Stimulated activated CD8-positive, alpha-beta memory T cell treated with anti-CD3 and anti-CD28 coated beads, Interleukin-4, amount 100 ng/mL, for 24 hours (primary cell): Measurements from ENCODE around the gene SNX21.

Experiments
- DNase-seq: peaks from one replicate; pipeline ENCODE4 v3.0.0-alpha.2; 2020; ENCODE audit warnings: low read depth

Gene SNX21

GRCh38 chr20:45882469-45883099, 49.0 kb downstream of the SNX21 start:
- no peak for DNase-seq

- DNase-seq = no peak
Observed at GRCh38 chr20:45883100-45883469, 49.5 kb downstream of the SNX21 start.

DNA sequence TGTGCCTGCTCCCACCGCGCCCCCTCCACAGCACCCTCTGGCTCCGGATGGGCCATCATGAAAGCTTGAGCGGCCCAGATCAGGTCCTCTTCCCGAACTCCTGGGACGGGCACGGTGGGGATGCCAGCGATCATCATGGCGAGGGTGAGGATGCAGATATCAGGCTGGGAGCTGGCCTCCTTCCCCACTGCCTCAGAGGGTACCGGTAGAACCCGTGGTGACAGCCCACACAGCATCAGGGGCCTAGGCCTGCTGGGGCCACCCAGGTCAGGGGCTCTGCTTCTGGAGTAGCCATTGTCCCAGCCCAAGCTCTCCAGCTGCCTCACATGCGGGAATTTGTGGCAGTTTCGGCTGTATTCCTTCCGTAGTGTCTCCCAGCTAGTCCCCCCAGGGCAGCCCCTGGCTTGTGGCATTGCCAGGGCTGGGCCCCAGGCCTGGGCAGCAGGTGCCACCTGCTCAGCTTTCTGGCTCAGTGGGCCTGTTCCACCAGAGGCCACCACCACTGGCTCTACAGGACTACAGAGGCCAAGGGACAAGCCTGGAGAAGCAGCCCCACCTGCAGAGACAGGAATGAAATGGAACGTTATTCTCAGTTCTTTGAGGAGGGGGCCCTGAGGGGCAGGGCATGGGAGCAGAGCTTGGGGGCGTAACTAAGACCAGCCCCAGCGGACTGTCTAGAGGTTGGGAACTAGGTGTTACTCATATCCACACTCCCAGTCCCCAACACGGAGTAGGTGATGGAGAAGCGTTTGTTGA, 53.2 kb downstream of the SNX21 start:
- no peak for DNase-seq

- no peak for DNase-seq
Observed at GRCh38 chr20:45887346-45887715, 53.7 kb downstream of the SNX21 start, which contains the start of gene SPATA25. Gene SPATA25 (minus strand): TSS chr20:45887622. CDS start chr20:45887590, 32 bp downstream.

GRCh38 chr20:45888681-45889080, 55.1 kb downstream of the SNX21 start:
- no peak for DNase-seq

DNA sequence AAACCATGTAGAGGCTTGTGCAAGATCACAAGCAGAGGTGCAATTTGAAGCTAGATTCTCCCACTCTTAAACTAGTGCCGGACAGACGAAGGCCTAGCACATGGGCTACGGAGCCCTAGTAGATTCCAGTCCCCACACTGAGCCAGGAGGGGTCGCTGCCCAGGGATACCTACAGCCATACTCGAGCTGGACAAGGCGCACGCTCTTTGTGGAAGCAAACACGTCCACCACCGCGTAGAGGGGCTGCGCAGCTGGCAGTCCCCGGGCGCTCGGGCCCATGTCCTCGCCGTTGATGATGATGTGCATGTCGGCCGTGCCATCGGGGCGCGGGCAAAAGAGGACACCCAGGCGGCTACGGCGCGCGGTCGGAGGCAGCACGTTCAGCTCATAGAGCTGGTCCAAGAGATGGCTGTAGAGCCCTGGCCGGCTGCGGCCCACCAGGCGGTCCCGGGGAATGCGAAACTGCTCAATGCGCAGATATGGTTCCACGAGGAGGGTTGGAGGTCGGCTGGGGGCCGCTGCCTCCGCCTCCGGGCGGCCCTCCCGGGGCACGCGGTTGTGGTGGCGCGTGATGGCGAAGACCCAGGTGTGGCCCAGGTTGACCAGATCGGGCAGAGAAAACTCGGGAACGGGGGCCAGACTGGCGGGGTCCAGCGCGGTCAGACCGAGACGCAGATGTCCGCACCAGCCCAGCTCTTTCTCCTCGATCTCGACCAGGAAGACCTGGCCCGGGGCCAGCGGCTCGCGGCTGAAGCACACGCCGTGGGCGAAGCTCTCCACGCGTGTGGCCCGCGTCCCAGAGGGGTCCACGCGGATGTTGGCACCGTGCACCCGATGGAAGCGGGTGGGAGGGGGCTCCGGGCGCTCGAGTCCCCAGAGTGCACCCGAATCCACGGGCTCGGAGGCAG, 56.7 kb downstream of the SNX21 start:
- peak; percentile 30 for DNase-seq

GRCh38 chr20:45890985-45891983, 57.7 kb downstream of the SNX21 start, which contains the start of the genes CTSA and NEURL2:
Gene CTSA (plus strand): TSS chr20:45891335. CDS start chr20:45891569, 234 bp downstream.
Gene NEURL2 (minus strand): TSS chr20:45891208. CDS start chr20:45890991, 217 bp downstream.
- DNase-seq = peak; percentile 78

- no peak for DNase-seq
Observed at GRCh38 chr20:45892049-45892825, 58.6 kb downstream of the SNX21 start.
